Renal pelvis (tissue), 4 donors: ENCODE results near the gene PRKCE. TPM values are rescaled to one million over a fixed set of nuclear protein-coding genes. Genes with fewer than 3 reads are reported as not detected.
A peak's percentile ranks its signal among the peaks of the same experiment; 100 is the strongest.

Experiments used
- DNase-seq: peaks from one replicate; pipeline ENCODE4 v3.0.0-alpha.2; 2013
- polyA plus RNA-seq, 3 donors: library from polyadenylated mRNA; unstranded; fragments of 120-200 nt; gene quantifications; one replicate each; pipeline ENCODE4 v1.2.1, GENCODE V29; 2013; ENCODE audit not compliant: insufficient read length in 3 of 3

The PRKCE gene
- polyA plus RNA-seq, 3 donors: 7.8 to 9.9 (median 7.8) TPM

- DNase-seq: no peak
These were observed 463.5 kb downstream of the PRKCE start for GRCh38 chr2:46114996-46115395.

GRCh38 chr2:46116150-46116549 is 464.7 kb downstream of the PRKCE start:
- no peak for DNase-seq

- no peak for DNase-seq
These were observed 465.1 kb downstream of the PRKCE start for GRCh38 chr2:46116553-46116991.

- no peak for DNase-seq
These were observed 465.9 kb downstream of the PRKCE start for GRCh38 chr2:46117379-46117778.

- no peak for DNase-seq
These were observed 466.5 kb downstream of the PRKCE start for GRCh38 chr2:46117994-46118393.

- peak; percentile 41 for DNase-seq
These were observed 467.3 kb downstream of the PRKCE start for GRCh38 chr2:46118656-46119371.

- no peak for DNase-seq
These were observed 468.0 kb downstream of the PRKCE start for GRCh38 chr2:46119453-46119852.

GRCh38 chr2:46120792-46121555 is 469.5 kb downstream of the PRKCE start:
- no peak for DNase-seq

GRCh38 chr2:46122318-46122976 is 471.0 kb downstream of the PRKCE start:
- DNase-seq: no peak

- no peak for DNase-seq
These were observed 471.5 kb downstream of the PRKCE start for GRCh38 chr2:46123013-46123412.

GRCh38 chr2:46125798-46126197 is 474.3 kb downstream of the PRKCE start:
- no peak for DNase-seq

GRCh38 chr2:46126571-46126970 is 475.1 kb downstream of the PRKCE start:
- no peak for DNase-seq

GRCh38 chr2:46127176-46127575 is 475.7 kb downstream of the PRKCE start:
- no peak for DNase-seq

- no peak for DNase-seq
These were observed 479.0 kb downstream of the PRKCE start for GRCh38 chr2:46130511-46130910.

- DNase-seq: no peak
These were observed 481.5 kb downstream of the PRKCE start for GRCh38 chr2:46132996-46133395.

- peak; percentile 61 for DNase-seq
These were observed 483.2 kb downstream of the PRKCE start for GRCh38 chr2:46134531-46135227.

GRCh38 chr2:46135228-46135855 is 483.9 kb downstream of the PRKCE start:
- no peak for DNase-seq

GRCh38 chr2:46135958-46136357 is 484.5 kb downstream of the PRKCE start:
- DNase-seq: no peak

GRCh38 chr2:46136481-46136880 is 485.0 kb downstream of the PRKCE start:
- no peak for DNase-seq

- no peak for DNase-seq
These were observed 485.5 kb downstream of the PRKCE start for GRCh38 chr2:46136953-46137352.

- no peak for DNase-seq
These were observed 491.3 kb downstream of the PRKCE start for GRCh38 chr2:46142546-46143428.
